ENCODE data around the gene RGMA.

DNA sequence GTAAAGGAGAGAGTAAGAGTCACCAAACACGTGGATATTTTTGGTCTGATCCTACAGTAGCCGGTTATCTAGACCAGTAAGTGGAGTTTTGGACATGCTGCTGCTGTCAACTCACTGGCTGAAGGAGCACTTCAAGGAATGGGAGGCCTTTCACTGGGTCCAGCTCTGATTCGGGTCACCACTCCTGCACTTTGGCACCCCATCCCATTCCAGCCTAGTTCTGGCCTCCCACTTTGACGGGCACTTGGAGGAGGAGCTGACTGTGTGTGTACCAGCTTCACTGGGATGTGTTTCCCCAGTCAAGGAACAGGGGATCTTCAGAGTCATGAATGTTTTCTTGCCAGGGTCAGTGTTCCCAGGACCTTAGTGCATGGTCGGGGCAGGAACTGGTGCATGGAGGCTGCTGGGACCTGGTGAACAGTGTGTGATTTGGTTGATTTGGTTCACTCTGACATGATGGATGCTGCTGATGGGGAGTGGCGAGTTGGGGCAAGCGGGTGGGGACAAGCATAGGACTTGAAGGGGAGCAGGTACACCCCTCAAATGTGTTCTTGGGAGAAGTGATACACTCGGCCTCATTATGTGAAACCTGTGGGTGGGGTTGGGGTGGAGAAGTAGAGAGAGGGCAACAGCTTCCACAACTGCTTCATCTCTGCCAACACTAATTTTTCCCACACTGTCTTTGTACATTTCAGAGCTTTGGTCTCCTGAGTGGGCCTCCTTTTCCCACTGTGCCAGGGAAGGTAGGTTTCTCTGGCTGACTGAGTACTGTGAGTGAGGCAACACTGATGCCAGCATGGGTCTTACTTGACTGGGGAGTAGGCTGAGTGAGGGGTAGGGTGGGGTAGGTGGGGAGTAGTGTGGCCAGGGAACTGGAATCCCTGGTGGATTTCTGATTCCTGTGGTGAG, 64.0 kb downstream of the RGMA start:
- TF ChIP-seq, protein P1, sequence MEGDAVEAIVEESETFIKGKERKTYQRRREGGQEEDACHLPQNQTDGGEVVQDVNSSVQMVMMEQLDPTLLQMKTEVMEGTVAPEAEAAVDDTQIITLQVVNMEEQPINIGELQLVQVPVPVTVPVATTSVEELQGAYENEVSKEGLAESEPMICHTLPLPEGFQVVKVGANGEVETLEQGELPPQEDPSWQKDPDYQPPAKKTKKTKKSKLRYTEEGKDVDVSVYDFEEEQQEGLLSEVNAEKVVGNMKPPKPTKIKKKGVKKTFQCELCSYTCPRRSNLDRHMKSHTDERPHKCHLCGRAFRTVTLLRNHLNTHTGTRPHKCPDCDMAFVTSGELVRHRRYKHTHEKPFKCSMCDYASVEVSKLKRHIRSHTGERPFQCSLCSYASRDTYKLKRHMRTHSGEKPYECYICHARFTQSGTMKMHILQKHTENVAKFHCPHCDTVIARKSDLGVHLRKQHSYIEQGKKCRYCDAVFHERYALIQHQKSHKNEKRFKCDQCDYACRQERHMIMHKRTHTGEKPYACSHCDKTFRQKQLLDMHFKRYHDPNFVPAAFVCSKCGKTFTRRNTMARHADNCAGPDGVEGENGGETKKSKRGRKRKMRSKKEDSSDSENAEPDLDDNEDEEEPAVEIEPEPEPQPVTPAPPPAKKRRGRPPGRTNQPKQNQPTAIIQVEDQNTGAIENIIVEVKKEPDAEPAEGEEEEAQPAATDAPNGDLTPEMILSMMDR (IDR thresholded peaks at IDR 0.05; ENCODE audit: insufficient read depth, low read depth, low read length), result no peak
- TF ChIP-seq EZH2 (IDR thresholded peaks at IDR 0.05; ENCODE audit: insufficient read depth, low read length), result no peak
